Ishikawa (cell line): ENCODE measurements around the gene SCARF2.

Experiments
- NFIC ChIP-seq: IDR thresholded peaks from 2 replicates; pipeline ENCODE4 v1.6.1; 2012
- TCF12 ChIP-seq: IDR thresholded peaks from 2 replicates; pipeline ENCODE4 v1.6.1; 2012; ENCODE audit warnings: low read depth
- TF ChIP-seq, protein P1 (sequence below): IDR thresholded peaks from 2 replicates; pipeline ENCODE4 v1.6.1; 2012

- TF ChIP-seq, protein P1, sequence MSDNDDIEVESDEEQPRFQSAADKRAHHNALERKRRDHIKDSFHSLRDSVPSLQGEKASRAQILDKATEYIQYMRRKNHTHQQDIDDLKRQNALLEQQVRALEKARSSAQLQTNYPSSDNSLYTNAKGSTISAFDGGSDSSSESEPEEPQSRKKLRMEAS, result no peak
- TF ChIP-seq TCF12, result no peak
- TF ChIP-seq NFIC, result no peak
Observed at GRCh38 chr22:20404881-20405280, 32.7 kb downstream of the SCARF2 start.
